SK-N-SH treated with all-trans-retinoic acid at 6 μM for 48 hours (cell line): ENCODE data around the gene DDX54.

ENCODE experiments used
- CREB5 ChIP-seq: fragments of 250-450 bp; sonication (Bioruptor Pico); IDR thresholded peaks from 2 replicates; pipeline ENCODE4 v1.5.1; 2020; ENCODE audit warnings: low read depth, mild to moderate bottlenecking, moderate library complexity
- ESRRG ChIP-seq: fragments of 250-450 bp; sonication (Bioruptor Pico); IDR thresholded peaks from 2 replicates; pipeline ENCODE4 v1.6.1; 2021; ENCODE audit warnings: mild to moderate bottlenecking
- POU6F1 ChIP-seq: fragments of 250-450 bp; sonication (Bioruptor Pico); IDR thresholded peaks from 2 replicates; pipeline ENCODE4 v1.8.0; 2021; ENCODE audit warnings: low read depth, mild to moderate bottlenecking, moderate library complexity, borderline replicate concordance
- TCF4 ChIP-seq: fragments of 250-450 bp; sonication (Bioruptor Pico); IDR thresholded peaks from 2 replicates; pipeline ENCODE4 v1.8.0; 2021; ENCODE audit warnings: mild to moderate bottlenecking, moderate library complexity, borderline replicate concordance
- ZFP3 ChIP-seq: fragments of 250-450 bp; sonication (Bioruptor Pico); IDR thresholded peaks from 2 replicates; pipeline ENCODE4 v1.5.0; 2020; ENCODE audit warnings: mild to moderate bottlenecking, moderate library complexity
- ZNF565 ChIP-seq: fragments of 450-650 bp; formaldehyde crosslinking; conservative IDR thresholded peaks from 2 replicates; pipeline ENCODE4 v1.5.0; 2020; ENCODE audit warnings: low read depth, mild to moderate bottlenecking, moderate library complexity

GRCh38 chr12:113136990-113137511, 48.2 kb downstream of the DDX54 start:
- no peak for TF ChIP-seq ZNF565 (CRISPR knock-in tag)
- TF ChIP-seq POU6F1 (CRISPR knock-in tag) = no peak
- no peak for TF ChIP-seq TCF4 (CRISPR knock-in tag)
- no peak for TF ChIP-seq ESRRG (CRISPR knock-in tag)
- TF ChIP-seq ZFP3 (CRISPR knock-in tag) = no peak
- TF ChIP-seq CREB5 (CRISPR knock-in tag) = no peak
